ENCODE data around the gene SLC25A28.
"Not testable (repeated sequence)": the region's sequence is repeated elsewhere in the genome, so short reads cannot be mapped to it uniquely, and the experiment has no call there.

Gene SLC25A28

GRCh38 chr10:99628923-99629624 lies 8.8 kb upstream of the SLC25A28 start:
- Histone ChIP-seq H3K9ac (ENCODE audit: low read depth in 1 of 2, low read length in 2 of 2) (no peak overlapping the region), H3K27ac (ENCODE audit: low read depth, low read length) (no peak overlapping the region), H3K36me3 (ENCODE audit: control insufficient read depth in 1 of 2, insufficient read depth in 2 of 2, low read length in 2 of 2) (no peaks in the 10 kb centered on the region), H3K9me3 (ENCODE audit: control insufficient read depth in 1 of 2, low read length in 2 of 2) (no peaks in the 10 kb centered on the region), H3K27me3 (ENCODE audit: control insufficient read depth in 1 of 2, insufficient read depth in 2 of 2, low read length in 2 of 2) (no peaks in the 10 kb centered on the region), H3K4me3 (ENCODE audit: low read depth in 1 of 2, low read length in 2 of 2) (no peak overlapping the region), H3K4me1 (ENCODE audit: control insufficient read depth in 1 of 2, insufficient read depth in 2 of 2, low read length in 2 of 2) (no peaks in the 10 kb centered on the region)

GRCh38 chr10:99625124-99625523 lies 4.9 kb upstream of the SLC25A28 start:
- H3K36me3 ChIP-seq (ENCODE audit: control insufficient read depth in 1 of 2, insufficient read depth in 2 of 2, low read length in 2 of 2); H3K9me3 ChIP-seq (ENCODE audit: control insufficient read depth in 1 of 2, low read length in 2 of 2); H3K27ac ChIP-seq (ENCODE audit: low read depth, low read length); H3K27me3 ChIP-seq (ENCODE audit: control insufficient read depth in 1 of 2, insufficient read depth in 2 of 2, low read length in 2 of 2); H3K9ac ChIP-seq (ENCODE audit: low read depth in 1 of 2, low read length in 2 of 2); H3K4me3 ChIP-seq (ENCODE audit: low read depth in 1 of 2, low read length in 2 of 2); H3K4me1 ChIP-seq (ENCODE audit: control insufficient read depth in 1 of 2, insufficient read depth in 2 of 2, low read length in 2 of 2): not testable (repeated sequence)

DNA sequence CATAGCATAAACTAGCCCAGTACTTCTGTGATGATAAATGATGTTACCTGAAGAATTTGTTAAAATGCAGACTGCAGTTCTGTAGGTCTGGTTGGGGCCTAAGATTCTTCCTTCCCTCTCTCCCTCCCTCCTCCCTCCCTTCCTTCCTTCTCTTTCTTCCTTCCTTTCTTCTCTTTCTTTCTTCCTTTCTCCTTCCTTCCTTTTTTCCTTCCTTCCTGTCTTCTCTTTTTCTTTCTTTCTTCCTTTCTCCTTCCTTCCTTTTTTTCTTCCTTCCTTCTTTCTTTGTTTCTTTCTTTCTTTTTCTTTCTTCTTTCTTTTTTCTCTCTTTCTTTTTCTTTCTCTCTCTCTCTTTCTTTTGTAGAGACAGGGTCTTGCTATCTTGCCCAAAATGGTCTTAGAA lies 3.7 kb upstream of the SLC25A28 start:
- Histone ChIP-seq H3K9ac (ENCODE audit: low read depth in 1 of 2, low read length in 2 of 2) (no peak overlapping the region), H3K4me1 (ENCODE audit: control insufficient read depth in 1 of 2, insufficient read depth in 2 of 2, low read length in 2 of 2) (peaks cover 0 to 15% of the 10 kb centered on the region in 2 donors), H3K27ac (ENCODE audit: low read depth, low read length) (no peak overlapping the region), H3K36me3 (ENCODE audit: control insufficient read depth in 1 of 2, insufficient read depth in 2 of 2, low read length in 2 of 2) (no peaks in the 10 kb centered on the region), H3K9me3 (ENCODE audit: control insufficient read depth in 1 of 2, low read length in 2 of 2) (no peaks in the 10 kb centered on the region), H3K27me3 (ENCODE audit: control insufficient read depth in 1 of 2, insufficient read depth in 2 of 2, low read length in 2 of 2) (no peaks in the 10 kb centered on the region), H3K4me3 (ENCODE audit: low read depth in 1 of 2, low read length in 2 of 2) (no peak overlapping the region)

GRCh38 chr10:99621454-99622251 lies 1.4 kb upstream of the SLC25A28 start:
- Histone ChIP-seq H3K27ac (ENCODE audit: low read depth, low read length) (peak overlapping the region; percentile 97), H3K4me1 (ENCODE audit: control insufficient read depth in 1 of 2, insufficient read depth in 2 of 2, low read length in 2 of 2) (peaks cover 20 to 37% of the 10 kb centered on the region in 2 donors), H3K9ac (ENCODE audit: low read depth in 1 of 2, low read length in 2 of 2) (peak overlapping the region; percentile 74 to 89), H3K9me3 (ENCODE audit: control insufficient read depth in 1 of 2, low read length in 2 of 2) (no peaks in the 10 kb centered on the region), H3K27me3 (ENCODE audit: control insufficient read depth in 1 of 2, insufficient read depth in 2 of 2, low read length in 2 of 2) (no peaks in the 10 kb centered on the region), H3K36me3 (ENCODE audit: control insufficient read depth in 1 of 2, insufficient read depth in 2 of 2, low read length in 2 of 2) (no peaks in the 10 kb centered on the region), H3K4me3 (ENCODE audit: low read depth in 1 of 2, low read length in 2 of 2) (peak overlapping the region; percentile 80 to 87)

DNA sequence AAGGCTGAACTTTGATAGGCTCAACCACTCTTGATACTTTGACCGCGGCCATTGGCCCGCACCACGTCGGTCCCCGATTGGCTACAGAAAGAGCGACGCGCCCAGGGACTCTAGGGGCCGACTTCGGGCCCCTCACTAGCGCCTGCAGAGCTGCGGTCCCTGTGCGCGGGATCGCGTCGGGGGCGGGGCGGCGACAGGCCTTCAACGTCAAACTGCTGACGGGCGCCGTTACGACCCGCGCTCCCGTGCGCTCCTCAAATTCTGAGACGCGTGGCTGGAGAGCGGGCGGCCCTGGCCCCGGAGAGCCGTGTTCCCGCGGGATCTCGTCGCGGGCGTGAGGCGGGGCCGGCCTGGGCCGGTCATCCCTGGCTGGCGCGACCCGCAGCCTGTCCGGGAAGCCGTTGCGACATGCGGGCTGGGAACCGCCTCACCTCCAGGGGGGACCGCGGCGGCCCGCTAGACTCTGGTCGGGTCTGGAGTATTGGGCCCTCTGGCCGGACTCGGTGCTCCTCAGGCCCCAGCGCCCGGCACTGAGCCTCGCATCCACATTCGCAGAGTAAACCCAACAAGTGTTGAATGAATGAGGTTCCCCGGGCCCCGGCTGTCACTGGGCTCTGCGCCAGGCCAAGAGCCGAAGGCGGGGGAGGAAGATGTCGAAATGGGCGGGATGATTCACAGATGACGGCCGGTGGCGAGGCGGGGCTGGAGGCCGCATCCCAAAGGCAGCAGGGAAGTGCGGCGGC lies 643 bp upstream of the SLC25A28 start:
- peak overlapping the region; percentile 80 to 87 for H3K4me3 ChIP-seq (ENCODE audit: low read depth in 1 of 2, low read length in 2 of 2)
- H3K9ac ChIP-seq (ENCODE audit: low read depth in 1 of 2, low read length in 2 of 2), result peak overlapping the region; percentile 74 to 89
- peak overlapping the region; percentile 97 for H3K27ac ChIP-seq (ENCODE audit: low read depth, low read length)
- H3K4me1 ChIP-seq (ENCODE audit: control insufficient read depth in 1 of 2, insufficient read depth in 2 of 2, low read length in 2 of 2), result peaks cover 22 to 39% of the 10 kb centered on the region in 2 donors
- no peaks in the 10 kb centered on the region for H3K36me3 ChIP-seq (ENCODE audit: control insufficient read depth in 1 of 2, insufficient read depth in 2 of 2, low read length in 2 of 2)
- no peaks in the 10 kb centered on the region for H3K9me3 ChIP-seq (ENCODE audit: control insufficient read depth in 1 of 2, low read length in 2 of 2)
- H3K27me3 ChIP-seq (ENCODE audit: control insufficient read depth in 1 of 2, insufficient read depth in 2 of 2, low read length in 2 of 2), result no peaks in the 10 kb centered on the region

DNA sequence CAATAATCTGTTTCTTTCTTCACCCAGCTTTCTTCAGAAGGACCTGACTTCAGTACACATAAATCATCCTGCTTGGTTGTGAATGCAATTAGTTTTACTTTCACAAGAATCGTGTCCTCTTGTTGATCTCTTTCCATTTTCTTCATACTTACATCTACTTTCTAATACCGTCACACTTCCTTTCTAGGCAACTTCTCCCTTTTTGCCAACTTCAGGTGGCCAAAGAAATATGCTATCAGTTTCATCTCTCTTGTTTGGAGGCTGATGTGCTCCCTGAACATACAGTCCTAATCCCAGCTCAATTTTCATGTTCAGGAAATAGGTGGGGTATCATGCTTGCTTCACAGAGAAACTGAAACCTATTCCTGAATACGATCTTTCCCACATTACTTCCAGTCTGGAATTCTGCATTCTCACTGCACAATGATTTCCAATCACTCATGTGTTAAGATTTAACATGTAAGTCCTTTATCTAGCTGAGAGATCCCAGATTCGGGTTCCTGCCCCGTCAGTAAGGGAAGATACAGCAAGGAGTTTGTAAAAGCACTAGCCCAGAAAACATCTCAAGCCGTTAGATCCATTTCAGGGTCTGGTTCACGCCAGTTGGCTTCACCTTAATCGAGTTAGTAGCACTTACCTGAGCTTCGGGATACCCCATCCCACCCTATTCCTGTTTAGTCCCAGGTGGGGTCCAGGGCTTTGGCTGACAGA lies 994 bp downstream of the SLC25A28 start:
- H3K4me1 ChIP-seq (ENCODE audit: control insufficient read depth in 1 of 2, insufficient read depth in 2 of 2, low read length in 2 of 2), result peaks cover 22 to 39% of the 10 kb centered on the region in 2 donors
- H3K9me3 ChIP-seq (ENCODE audit: control insufficient read depth in 1 of 2, low read length in 2 of 2), result no peaks in the 10 kb centered on the region
- peak overlapping the region; percentile 70 for H3K27ac ChIP-seq (ENCODE audit: low read depth, low read length)
- no peaks in the 10 kb centered on the region for H3K27me3 ChIP-seq (ENCODE audit: control insufficient read depth in 1 of 2, insufficient read depth in 2 of 2, low read length in 2 of 2)
- peak overlapping the region; percentile 78 to 92 for H3K9ac ChIP-seq (ENCODE audit: low read depth in 1 of 2, low read length in 2 of 2)
- H3K4me3 ChIP-seq (ENCODE audit: low read depth in 1 of 2, low read length in 2 of 2), result peak overlapping the region; percentile 87 to 93
- H3K36me3 ChIP-seq (ENCODE audit: control insufficient read depth in 1 of 2, insufficient read depth in 2 of 2, low read length in 2 of 2), result peaks cover 0 to 3% of the 10 kb centered on the region in 2 donors

- Histone ChIP-seq H3K4me1 (ENCODE audit: control insufficient read depth in 1 of 2, insufficient read depth in 2 of 2, low read length in 2 of 2) (peaks cover 22 to 39% of the 10 kb centered on the region in 2 donors), H3K27me3 (ENCODE audit: control insufficient read depth in 1 of 2, insufficient read depth in 2 of 2, low read length in 2 of 2) (no peaks in the 10 kb centered on the region), H3K4me3 (ENCODE audit: low read depth in 1 of 2, low read length in 2 of 2) (peak overlapping the region; percentile 87 to 93), H3K36me3 (ENCODE audit: control insufficient read depth in 1 of 2, insufficient read depth in 2 of 2, low read length in 2 of 2) (peaks cover 5 to 17% of the 10 kb centered on the region in 2 donors), H3K9me3 (ENCODE audit: control insufficient read depth in 1 of 2, low read length in 2 of 2) (no peaks in the 10 kb centered on the region), H3K9ac (ENCODE audit: low read depth in 1 of 2, low read length in 2 of 2) (no peak overlapping the region), H3K27ac (ENCODE audit: low read depth, low read length) (no peak overlapping the region)
These were observed 2.5 kb downstream of the SLC25A28 start for GRCh38 chr10:99617696-99618095.

DNA sequence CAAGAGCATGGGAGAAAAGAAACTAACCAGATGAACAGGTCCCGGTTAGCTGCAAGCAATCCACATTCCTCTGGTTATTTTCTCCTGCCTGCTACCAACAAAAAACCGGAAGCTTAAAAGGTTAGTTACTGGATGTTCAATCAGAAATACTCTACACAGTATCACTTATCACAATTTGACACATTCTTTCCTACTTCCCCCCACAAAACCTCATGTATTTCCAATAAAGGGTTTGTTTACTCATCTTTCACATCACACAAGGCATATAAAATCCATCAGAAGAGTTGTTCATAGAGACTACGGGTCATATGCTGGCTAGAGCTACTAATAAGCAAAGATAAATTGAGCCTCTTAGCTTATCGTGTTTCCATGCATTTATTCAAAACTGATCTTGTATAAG lies 4.8 kb downstream of the SLC25A28 start:
- Histone ChIP-seq H3K9ac (ENCODE audit: low read depth in 1 of 2, low read length in 2 of 2) (no peak overlapping the region), H3K27me3 (ENCODE audit: control insufficient read depth in 1 of 2, insufficient read depth in 2 of 2, low read length in 2 of 2) (no peaks in the 10 kb centered on the region), H3K4me1 (ENCODE audit: control insufficient read depth in 1 of 2, insufficient read depth in 2 of 2, low read length in 2 of 2) (peaks cover 22 to 32% of the 10 kb centered on the region in 2 donors), H3K27ac (ENCODE audit: low read depth, low read length) (no peak overlapping the region), H3K9me3 (ENCODE audit: control insufficient read depth in 1 of 2, low read length in 2 of 2) (no peaks in the 10 kb centered on the region), H3K4me3 (ENCODE audit: low read depth in 1 of 2, low read length in 2 of 2) (no peak overlapping the region), H3K36me3 (ENCODE audit: control insufficient read depth in 1 of 2, insufficient read depth in 2 of 2, low read length in 2 of 2) (peaks cover 13 to 35% of the 10 kb centered on the region in 2 donors)

DNA sequence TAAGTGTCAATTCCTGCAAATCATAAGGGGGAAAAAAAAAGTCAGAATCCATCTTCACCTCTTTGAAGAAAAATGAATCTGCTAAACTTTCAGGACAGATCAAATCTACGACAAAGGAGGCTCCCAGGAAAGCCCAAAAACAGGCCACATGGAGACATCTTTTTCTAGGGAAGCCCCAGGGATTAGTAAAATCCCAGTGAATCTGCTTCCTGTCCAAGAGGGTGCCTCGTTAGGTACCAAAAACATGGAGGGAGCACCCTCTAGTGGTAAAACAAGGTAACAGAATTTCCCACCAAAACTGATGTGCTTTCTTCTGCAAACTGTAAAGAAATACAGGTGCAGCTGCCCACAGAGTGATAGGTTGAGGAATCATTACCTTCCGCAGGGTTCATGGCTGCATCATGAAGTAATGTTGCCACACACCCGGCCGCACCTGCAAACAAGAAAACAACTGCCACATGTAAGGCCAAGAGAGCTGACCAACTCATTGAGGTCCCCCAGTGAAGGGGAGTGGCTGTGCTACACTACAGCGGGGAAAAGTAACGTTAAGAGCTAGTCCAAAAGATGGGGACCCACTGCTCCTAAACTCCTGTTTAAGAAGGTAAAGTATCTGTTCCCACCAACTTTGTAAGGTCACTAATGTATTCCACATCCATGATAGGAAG lies 7.9 kb downstream of the SLC25A28 start:
- no peak overlapping the region for H3K27ac ChIP-seq (ENCODE audit: low read depth, low read length)
- H3K9ac ChIP-seq (ENCODE audit: low read depth in 1 of 2, low read length in 2 of 2), result no peak overlapping the region
- peaks cover 8% of the 10 kb centered on the region in 2 donors for H3K4me1 ChIP-seq (ENCODE audit: control insufficient read depth in 1 of 2, insufficient read depth in 2 of 2, low read length in 2 of 2)
- no peak overlapping the region for H3K4me3 ChIP-seq (ENCODE audit: low read depth in 1 of 2, low read length in 2 of 2)
- H3K27me3 ChIP-seq (ENCODE audit: control insufficient read depth in 1 of 2, insufficient read depth in 2 of 2, low read length in 2 of 2), result no peaks in the 10 kb centered on the region
- no peaks in the 10 kb centered on the region for H3K9me3 ChIP-seq (ENCODE audit: control insufficient read depth in 1 of 2, low read length in 2 of 2)
- peaks cover 14 to 44% of the 10 kb centered on the region in 2 donors for H3K36me3 ChIP-seq (ENCODE audit: control insufficient read depth in 1 of 2, insufficient read depth in 2 of 2, low read length in 2 of 2)

Data from duodenal mucosa (tissue), 2 donors.